Non-pigmented ciliary epithelial cell (primary cell): ENCODE measurements around the gene CYGB.
A peak's percentile ranks its signal among the peaks of the same experiment; 100 is the strongest.
"Not testable (repeated sequence)": the region's sequence is repeated elsewhere in the genome, so short reads cannot be mapped to it uniquely, and the experiment has no call there.

Source experiments
- DNase-seq: peaks from one replicate; pipeline ENCODE4 v3.0.0-alpha.2; 2010; ENCODE audit warnings: low read depth

Gene CYGB

DNA sequence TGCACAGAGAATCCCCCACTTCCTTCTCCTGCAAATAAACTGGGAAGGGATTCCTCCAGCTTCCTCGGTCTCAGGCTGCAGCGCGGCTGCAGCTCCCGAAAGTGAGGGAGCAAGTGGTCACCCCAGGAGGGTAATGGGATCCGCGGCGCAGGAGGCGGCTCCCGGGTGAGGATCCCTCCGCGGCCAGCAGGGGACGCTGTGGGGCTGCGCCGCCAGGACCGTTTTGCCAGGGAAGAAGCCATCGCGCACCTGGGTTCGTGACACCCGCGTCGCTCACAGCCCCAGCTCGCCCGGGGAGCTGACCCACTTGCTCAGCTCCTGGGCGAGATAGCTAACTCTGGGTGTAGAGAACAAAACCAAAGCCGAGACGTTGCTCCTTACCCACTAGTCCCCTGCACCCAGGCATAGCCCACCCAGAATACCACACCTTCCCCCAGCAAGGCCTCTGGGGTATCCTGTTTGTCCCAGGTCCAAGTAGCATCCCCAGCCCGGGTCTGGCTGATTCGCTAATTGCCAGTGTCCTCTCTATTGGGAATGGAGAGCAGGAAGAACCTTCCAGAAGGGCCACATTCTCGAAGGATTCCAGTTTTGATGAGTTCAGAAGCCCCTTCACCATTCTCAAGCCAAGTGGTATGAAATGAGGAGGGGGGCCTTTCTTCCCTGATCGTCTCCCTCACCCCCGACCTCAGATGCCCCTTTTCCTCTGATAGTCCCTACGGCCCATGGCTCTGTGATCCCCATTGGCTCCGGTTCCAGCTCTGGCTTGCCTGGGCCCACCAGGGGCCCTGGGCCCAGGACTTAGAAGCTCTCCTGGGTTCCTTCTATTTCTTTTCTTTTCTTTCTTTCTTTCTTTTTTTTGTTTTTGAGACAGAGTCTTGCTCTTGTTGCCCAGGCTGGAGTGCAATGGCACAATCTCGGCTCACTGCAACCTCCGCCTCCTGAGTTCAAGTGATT is 14.1 kb downstream of the CYGB start:
- DNase-seq, result no peak

DNA sequence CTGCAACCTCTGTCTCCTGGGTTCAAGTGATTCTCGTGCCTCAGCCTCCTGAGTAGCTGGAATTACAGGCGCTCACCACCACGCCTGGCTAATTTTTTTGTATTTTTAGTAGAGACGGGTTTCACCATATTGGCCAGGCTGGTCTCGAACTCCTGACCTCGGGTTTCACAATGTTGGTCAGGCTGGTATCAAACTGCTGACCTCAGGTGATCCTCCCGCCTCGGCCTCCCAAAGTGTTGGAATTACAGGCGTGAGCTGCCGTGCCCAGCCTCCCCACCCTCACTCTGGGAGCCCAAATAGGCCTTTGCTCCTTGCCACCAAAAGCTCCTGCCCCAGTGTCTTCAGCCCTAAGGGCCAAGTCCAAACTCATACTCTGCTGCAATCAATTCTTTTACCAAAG is 15.8 kb downstream of the CYGB start:
- DNase-seq, result not testable (repeated sequence)

DNA sequence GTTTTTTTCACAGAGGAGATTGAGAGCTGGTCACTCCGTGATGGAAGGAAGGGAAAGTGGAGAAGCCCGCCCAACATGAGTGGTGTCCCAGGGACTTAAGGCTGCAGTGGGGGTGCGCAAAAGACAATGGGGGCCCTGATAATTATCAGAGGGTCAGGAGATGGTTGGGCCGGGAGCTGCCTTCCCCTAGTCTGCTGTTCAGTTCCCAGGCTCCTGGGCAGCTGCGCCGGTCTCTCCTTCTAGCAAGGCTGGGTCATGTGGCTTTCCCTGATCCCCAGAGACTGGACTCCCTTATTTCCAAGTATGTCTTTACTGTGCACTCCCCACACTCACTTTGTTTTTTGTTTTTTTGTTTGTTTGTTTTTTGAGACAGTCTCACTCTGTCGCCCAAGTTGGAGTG is 16.2 kb downstream of the CYGB start:
- DNase-seq, result no peak

DNA sequence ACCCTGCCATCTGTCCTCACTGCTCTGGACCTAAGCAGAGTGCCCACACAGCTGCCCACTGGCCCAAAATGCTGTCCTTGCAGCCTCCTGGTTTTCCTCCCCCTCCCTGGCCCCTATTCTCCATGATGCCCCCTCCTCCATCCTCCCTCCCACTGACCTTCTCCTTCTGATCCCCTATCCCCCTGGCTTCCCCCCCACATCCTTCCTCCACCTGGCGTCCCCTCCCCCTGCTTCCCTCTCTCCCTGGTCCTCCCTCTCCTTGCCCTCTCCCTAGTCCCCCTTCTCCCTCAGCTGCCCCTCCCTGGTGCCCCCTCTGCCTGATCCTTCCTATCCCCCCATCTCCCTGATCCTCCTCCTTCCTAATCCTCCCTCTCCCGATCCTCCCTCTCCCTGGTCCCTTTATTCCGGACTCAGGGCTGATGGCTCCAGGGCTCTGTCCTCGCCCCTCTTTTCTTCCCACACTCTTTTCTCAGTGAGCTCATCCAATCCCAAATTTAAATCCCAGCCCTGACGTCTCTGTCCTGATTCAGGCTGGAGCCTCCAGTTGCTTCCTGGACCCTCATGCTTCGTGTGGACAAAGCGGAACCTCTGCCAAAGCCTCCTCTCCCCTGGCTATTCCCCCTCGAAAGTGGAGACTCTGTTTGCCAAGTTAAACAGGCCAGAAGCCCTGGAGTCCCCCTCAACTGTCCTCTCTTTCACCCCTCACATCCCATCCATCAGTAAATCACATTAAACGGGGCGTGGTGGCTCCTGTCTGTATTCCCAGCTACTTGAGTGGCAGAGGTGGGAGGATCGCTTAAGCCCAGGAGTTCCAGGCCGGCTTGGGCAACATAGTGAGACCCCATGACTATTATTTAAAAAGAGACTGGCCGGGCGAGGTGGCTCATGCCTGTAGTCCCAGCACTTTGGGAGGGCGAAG is 18.2 kb downstream of the CYGB start:
- DNase-seq, result no peak

DNA sequence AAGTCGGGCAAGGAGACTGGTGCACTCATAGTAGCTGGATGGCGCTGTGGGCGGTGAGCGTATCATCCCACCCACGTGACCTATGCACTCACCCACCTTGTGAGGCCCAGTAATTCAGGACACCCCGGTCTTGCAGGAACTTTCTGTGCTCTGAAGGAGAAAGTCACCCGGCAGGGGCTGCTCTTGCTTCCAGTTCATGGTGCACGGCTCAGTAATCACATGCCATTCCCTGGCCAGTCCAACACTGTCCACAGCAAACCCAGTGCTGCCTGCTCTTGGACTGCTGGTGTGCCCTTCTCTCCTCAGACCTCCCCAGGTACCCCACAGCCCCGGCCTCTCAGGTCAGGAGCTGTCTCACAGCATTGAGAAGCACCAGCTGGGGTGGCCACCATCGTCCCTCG is 19.9 kb downstream of the CYGB start:
- no peak for DNase-seq

DNA sequence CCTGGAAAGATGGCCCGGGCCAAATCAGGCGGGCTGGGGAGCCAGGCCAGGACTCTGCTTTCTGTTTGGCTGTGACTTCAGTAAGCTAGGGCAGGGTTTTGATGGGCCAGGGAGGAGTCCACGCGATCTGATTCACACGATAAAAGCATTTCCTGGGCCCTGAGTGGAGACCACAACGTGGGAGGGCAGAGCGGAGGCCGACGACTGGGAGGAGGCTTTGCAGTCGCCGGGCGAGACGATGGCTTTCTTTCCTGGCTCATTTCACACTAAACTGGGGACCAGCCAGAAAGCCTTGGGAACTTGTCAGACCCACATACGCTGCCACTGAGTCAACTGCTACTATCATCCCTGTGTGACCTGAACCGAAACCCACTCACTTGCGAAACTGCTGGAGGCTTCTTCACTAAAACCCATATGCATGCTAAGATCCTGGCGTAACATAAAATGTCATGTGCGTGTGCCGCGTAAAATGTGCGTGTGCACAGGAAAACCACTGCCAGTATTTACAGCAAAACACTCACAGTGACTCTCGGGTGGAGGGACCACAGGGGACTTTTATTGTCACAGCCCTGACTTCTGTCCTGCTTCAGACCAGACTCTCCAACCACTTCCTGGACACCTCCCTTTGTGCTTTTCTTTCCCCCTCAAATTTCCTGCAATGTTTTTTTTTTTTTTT is 22.1 kb downstream of the CYGB start:
- DNase-seq, result peak; percentile 61

DNA sequence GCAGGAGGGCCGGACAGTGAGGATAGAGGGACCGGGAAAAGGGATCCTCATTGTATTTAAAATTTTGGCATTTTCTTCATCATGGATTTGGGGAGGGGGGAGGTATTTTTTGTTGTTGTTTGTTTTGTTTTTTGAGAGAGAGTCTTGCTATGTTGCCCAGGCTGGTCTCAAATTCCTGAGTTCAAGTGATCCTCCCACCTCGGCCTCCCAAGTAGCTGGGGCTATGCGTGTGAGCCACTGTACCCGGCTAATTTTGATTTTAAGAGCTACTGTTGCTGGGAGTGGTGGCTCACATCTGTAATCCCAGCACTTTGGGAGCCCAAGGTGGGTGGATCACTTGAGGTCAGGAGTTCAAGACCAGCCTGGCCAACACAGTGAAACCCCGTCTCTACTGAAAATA is 23.2 kb downstream of the CYGB start:
- DNase-seq, result not testable (repeated sequence)

DNA sequence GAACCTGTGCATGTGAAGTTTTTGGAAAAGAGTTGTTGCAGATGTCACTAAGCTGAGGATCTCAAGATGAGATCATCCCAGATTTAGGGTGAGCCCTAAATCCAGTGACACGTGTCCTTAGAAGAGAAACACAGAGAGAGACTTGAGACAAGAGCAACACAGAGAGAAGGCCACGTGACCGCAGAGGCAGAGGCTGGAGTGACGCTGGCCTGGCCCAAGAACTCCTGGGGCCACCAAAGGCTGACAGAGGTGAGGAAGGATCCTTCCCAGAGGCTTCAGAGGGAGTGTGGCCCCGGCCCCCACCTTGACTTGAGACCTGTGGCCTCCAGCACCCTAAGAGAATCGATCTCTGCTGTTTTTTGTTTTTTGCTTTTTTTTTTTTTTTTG is 24.2 kb downstream of the CYGB start:
- DNase-seq, result no peak

DNA sequence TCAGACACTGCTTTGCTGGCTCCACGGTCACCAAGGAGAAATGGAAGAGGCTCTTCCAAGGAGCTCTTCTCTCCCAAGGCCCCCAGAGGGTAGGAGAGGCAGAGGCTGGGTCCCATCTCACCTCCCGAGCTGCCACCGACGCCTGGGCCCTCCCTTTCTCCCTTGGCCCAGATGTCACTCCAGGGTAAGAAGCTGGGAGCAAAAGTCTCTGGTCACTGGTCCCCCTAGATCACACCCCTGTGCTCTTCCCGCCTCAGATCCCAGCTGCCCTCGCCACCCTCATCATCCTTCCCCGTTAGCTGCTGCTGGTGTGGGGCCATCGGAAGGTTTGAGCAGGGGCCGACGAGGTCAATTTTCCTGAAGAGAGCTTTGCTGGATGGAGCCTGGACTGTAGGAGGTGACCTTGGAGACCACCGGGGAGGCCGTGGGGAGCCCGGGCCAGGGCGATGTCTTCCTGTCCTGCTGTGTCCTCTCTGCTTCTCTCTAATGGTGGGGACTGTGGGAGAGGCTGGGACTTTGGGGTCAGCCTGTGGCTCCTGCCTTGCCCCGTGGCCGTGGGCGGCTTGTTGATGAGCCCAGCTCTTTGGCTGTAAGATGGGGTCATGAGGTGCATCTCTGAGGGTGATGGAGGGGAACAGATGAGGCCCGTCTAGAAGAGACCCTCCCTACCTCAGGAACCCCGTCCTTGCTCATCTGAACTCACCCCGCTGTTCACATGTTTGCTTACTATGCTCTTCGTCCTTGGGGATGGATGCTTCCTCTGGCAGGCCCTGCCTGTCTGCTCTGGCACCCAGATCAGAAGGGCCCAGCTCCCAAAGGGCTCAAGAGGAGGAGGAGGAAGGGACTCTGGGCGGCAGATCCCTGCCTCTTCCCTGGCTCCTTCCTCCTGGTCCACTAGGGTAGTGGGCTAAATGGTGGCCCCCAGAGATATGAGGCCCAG is 24.9 kb downstream of the CYGB start:
- DNase-seq, result no peak

DNA sequence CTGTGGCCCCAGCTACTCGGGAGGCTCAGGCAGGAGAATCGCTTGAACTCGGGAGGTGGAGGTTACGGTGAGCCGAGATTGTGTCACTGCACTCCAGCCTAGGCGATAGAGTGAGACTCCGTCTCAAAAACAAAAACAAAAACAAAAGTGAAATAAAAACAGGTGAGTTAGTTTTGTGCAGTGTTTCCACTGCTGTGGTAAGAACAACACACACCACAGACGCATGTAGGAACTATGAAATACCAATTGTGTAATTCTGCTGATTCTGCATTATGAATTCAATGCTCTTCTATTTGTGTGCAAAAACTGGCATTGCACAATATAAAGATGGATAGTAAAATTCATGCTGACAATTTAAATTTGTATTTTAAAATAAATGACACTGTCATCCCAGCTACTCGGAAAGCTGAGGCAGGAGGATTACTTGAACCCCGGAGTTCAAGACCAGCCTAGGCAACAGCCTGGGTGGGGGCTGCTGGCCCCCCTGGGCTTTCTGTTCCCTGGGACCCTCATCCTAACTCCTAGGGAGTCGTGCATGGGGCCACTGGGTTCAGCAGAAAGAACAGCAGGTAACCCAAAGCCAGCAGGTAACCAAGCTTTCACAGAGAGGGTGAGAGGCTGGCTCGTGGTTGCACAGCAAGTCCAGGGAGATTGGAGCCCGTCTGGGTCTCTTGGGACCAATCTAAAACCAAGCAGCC is 25.7 kb downstream of the CYGB start:
- DNase-seq, result no peak

DNA sequence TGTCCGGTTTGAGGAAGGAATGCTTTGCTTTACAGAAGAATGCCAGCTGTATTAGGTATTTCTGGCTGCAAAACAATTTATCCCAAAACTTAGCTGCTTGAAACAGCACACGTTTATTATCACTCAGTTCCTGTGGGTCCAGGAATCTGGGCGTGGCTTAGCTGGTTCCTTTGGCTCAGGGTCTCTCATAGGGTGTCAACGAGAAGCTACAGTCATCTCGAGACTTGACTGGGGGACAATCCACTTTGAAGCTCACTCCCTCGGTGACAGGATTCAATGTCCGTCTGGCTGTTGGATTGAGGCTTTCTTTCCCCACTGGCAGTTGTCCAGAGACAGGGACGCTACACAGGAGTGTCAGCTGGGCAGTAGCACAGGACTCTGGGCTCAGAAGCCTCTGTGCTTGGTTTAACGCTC is 26.7 kb downstream of the CYGB start:
- no peak for DNase-seq

DNA sequence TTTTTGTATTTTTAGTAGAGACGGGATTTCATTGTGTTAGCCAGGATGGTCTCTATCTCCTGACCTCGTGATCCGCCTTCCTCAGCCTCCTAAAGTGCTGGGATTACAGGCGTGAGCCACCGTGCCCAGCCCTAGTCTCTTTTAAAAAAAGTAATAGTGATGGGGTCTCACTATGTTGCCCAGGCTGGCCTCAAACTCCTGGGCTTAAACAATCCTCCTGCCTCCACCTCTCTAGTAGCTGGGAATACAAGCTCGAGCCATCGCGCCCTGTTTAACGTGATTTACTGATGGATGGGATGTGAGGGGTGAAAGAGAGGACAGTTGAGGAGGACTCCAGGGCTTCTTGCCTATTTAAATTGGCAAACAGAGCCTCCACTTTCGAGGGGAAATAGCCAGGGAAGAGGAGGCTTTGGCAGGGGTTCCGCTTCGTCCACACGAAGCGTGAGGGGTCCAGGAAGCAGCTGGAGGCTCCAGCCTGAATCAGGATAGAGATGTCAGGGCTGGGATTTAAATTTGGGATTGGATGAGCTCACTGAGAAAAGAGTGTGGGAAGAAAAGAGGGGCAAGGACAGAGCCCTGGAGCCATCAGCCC is 28.9 kb downstream of the CYGB start:
- DNase-seq, result not testable (repeated sequence)

DNA sequence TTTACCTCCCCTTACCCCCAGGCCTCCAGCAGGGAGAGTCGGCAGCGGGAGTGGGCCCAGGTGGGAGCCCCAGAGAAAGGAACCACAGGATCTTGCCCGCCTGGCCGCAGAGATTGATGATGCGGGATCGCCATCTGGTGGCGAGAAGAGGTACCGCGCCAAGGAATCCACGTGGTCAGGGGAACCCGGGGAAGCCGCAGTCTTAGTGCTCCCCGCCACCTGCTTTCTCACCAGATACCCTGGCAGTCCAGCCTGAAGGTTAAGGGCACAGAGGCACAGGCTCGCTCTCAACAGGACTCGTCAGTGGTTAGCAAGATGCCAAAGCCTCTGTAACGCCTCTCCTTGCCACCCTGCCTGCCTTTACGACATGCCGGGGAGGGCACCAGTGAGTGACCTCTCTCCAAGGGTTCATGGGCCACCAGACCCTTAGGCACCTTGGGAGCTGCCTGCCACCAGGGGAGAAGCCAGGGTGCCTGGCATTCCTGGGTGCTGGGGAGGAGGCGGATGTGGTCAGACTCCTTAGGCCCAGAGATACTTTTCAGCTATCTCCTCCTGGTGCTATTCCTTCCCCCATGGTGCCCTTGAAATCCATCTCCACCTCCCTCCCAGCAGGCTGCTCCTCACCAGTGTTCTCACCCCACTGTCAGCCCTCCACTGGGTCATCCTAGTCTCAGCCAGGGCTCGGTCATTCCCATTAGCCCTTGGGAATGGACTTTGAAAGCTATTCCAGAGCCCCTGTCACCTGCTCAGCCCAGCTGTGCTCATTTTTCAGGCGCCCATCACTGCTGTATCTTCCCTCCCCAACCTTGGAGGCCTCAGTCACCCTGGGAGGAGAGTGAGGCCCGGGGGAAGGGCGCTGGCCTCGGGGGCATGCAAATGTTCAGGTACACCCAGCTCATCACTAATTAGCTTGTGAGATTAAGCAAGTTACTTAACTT is 30.8 kb downstream of the CYGB start:
- DNase-seq, result no peak

DNA sequence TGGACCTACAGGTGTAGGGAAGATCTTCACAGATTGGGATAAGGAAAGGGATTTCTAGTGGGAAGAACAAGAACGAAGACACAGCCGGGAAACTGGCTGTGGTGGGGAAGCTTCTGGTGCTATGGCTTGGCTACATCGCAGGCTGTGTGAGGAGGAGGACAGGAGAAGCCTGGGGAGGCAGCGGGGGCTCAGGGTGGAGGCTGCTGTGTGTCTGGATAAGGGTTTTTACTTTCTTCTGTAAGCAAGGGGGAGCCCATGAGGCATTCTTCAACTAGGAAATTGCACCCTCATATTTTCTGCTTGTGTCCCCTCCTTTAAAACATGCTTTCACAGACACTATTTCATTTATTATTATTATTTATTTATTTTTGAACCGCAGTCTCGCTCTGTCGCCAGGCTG is 33.4 kb downstream of the CYGB start:
- no peak for DNase-seq

DNA sequence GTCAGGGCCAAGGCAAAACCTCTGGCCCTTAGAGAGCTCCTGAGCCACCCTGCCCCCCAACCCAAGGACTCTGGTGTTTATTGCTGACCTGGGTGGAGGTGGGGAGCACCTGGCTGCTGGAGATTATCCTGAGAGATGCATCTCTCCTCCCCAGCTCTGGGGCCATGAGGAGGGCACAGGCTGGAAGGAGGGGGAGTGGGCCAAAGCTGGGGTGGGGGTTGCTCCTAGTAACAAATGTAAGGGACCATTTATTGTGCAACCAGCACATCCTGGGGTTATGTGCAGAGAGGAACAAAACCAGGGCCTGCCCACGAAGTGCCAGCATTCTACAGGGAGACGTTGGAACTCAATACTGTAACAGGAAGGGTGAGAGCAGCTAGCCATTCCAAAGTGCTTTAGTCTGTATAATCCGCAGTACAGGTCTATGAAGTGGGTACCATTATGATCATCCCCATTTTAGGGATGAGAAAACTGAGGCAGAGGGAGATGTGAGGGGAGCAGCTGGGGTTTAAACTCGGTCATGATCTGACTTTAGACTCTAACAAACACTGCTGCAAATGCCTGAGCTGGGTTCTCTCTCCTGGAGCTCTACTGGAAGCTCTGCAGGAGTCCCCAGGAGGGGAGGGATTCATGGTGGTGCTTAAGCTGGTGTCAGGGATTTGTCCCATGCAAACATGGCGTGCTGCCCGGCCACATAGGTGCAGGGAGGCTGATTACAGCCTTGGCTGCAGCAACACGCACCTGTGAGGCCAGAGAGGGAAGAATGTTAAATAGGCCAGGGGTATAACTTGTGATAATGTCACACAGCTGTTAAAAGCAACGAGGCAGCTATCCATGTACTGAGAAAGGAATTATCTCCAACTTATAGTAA is 34.9 kb downstream of the CYGB start:
- no peak for DNase-seq

DNA sequence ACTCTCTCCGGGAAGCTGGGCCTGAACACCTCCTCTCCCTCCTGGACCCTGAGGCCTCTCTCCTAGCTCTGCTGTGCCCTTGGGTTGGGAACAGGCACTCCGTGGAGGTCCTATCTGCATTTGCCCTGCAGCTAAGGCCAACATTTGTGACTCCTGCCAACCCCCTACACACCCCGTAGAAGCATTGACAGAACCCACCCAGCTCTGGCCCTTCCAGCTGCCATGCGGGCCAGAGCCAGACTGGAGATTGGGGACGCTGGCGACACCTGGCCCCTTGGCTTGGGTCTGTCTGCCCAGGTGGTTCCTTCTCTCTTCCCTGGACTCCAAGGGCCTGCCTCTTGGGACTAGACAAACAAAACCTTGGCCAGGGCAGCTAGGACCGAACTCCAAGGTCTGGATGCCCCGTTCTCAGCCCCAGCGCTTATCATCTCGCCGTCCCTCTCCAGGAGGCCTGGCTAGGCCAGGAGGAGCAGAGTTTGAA is 35.6 kb downstream of the CYGB start:
- no peak for DNase-seq

DNA sequence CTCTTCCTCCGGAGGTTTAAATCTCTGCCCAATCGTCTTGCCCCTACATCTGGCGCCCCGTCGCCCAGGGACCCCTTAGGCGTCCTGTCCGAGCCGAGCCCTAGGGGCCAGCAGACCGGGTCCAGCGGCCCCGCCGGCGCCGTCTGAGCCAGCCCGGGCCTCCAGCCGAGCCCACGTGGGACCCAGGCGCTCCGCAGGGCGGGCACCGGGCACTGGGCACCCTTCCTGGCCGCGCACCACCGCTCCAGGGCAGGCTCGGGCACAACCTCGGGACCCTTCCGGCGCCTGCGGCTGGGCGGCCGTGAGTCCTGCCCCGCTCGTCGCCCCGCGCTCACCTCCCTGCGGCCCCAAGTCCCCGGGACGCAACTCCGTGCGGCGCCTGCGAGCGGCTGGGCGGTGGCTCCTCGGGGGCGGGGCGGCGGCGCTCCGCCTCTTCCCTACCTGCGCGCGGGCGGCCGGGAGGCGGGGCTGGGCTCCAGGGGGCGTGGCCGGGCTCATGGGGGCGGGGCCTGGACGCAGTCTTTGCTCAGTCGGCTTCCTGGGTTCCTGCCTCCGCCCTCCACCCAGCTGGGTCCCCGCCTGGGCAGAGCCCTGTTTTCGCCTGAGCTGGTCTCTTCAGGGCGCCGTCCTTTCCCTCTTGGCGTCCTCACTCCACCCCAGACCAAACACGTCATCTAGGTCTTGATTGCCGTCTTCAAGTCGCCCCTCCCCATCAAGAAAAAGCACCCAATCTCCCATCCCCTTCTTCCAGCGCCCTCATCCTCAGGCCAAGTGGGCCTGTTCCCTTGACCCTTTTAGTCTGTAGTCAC is 36.3 kb downstream of the CYGB start, which contains the start of gene RHBDF2:
Gene RHBDF2 (minus strand): TSS at position 406 of the 809 bp plus-strand sequence. CDS start 19,899 bp downstream, outside the sequence.
- DNase-seq, result no peak
